Measurements from ENCODE around the gene ARL10. TPM values are rescaled to one million over a fixed set of nuclear protein-coding genes. Genes with fewer than 3 reads are reported as not detected.

Gene ARL10
- total RNA-seq, 3 donors from 2014 or later = 5.6 to 17.7 (median 6.6) TPM

GRCh38 chr5:176384366-176384930, 19.2 kb downstream of the ARL10 start:
- no peak overlapping the region for H3K4me3 ChIP-seq
- no peaks in the 10 kb centered on the region for H3K27me3 ChIP-seq
- no peak for DNase-seq (ENCODE audit: low spot score in 2 of 2)
- intact Hi-C loops (cut with DNase I; ENCODE audit: low total_unique reads) = no loop called here
- H3K36me3 ChIP-seq = peaks cover 8% of the 10 kb centered on the region
- H3K9me3 ChIP-seq = no peaks in the 10 kb centered on the region
- peaks cover 7% of the 10 kb centered on the region in 2 donors for H3K4me1 ChIP-seq
- TF ChIP-seq CTCF (IDR thresholded peaks at IDR 0.05) (no peak), POLR2A (IDR thresholded peaks at IDR 0.05) (no peak), POLR2AphosphoS5 (IDR thresholded peaks at IDR 0.05) (no peak)
- H3K27ac ChIP-seq = no peak overlapping the region

- TF ChIP-seq CTCF (IDR thresholded peaks at IDR 0.05) = no peak
- no peak for TF ChIP-seq POLR2A (IDR thresholded peaks at IDR 0.05)
- TF ChIP-seq POLR2AphosphoS5 (IDR thresholded peaks at IDR 0.05) = no peak
- intact Hi-C loops (cut with DNase I; ENCODE audit: low total_unique reads) = no loop called here
- H3K27me3 ChIP-seq = no peaks in the 10 kb centered on the region
- no peak for DNase-seq (ENCODE audit: low spot score in 2 of 2)
- peaks cover 8% of the 10 kb centered on the region for H3K36me3 ChIP-seq
- H3K27ac ChIP-seq = no peak overlapping the region
- H3K4me3 ChIP-seq = no peak overlapping the region
- H3K9me3 ChIP-seq = no peaks in the 10 kb centered on the region
- H3K4me1 ChIP-seq = peaks cover 7% of the 10 kb centered on the region in 2 donors
Observed at GRCh38 chr5:176384991-176385390, 19.7 kb downstream of the ARL10 start.

- Histone ChIP-seq H3K9me3 (no peaks in the 10 kb centered on the region), H3K36me3 (peaks cover 8% of the 10 kb centered on the region), H3K27ac (no peak overlapping the region), H3K4me1 (peaks cover 7% of the 10 kb centered on the region in 2 donors), H3K27me3 (no peaks in the 10 kb centered on the region), H3K4me3 (no peak overlapping the region)
- intact Hi-C loops (cut with DNase I; ENCODE audit: low total_unique reads) = no loop called here
- no peak for DNase-seq (ENCODE audit: low spot score in 2 of 2)
- TF ChIP-seq POLR2A (IDR thresholded peaks at IDR 0.05) = no peak
- no peak for TF ChIP-seq CTCF (IDR thresholded peaks at IDR 0.05)
- TF ChIP-seq POLR2AphosphoS5 (IDR thresholded peaks at IDR 0.05) = no peak
Observed at GRCh38 chr5:176386491-176386890, 21.2 kb downstream of the ARL10 start.

GRCh38 chr5:176387384-176387925, 22.2 kb downstream of the ARL10 start:
- Histone ChIP-seq H3K4me3 (peak overlapping the region; percentile 77 to 82 (median 79)), H3K27me3 (no peaks in the 10 kb centered on the region), H3K27ac (no peak overlapping the region), H3K36me3 (peaks cover 8% of the 10 kb centered on the region), H3K9me3 (no peaks in the 10 kb centered on the region), H3K4me1 (peaks cover 7% of the 10 kb centered on the region in 2 donors)
- intact Hi-C loops (cut with DNase I; ENCODE audit: low total_unique reads) = no loop called here
- no peak for DNase-seq (ENCODE audit: low spot score in 2 of 2)
- TF ChIP-seq POLR2A (IDR thresholded peaks at IDR 0.05) (no peak), POLR2AphosphoS5 (IDR thresholded peaks at IDR 0.05) (no peak), CTCF (IDR thresholded peaks at IDR 0.05) (no peak)

GRCh38 chr5:176388003-176388443, 22.7 kb downstream of the ARL10 start:
- H3K9me3 ChIP-seq = no peaks in the 10 kb centered on the region
- no peak for DNase-seq (ENCODE audit: low spot score in 2 of 2)
- peak overlapping the region; percentile 92 to 98 for H3K27ac ChIP-seq
- peaks cover 7% of the 10 kb centered on the region in 2 donors for H3K4me1 ChIP-seq
- intact Hi-C loops (cut with DNase I; ENCODE audit: low total_unique reads) = no loop called here
- H3K36me3 ChIP-seq = peaks cover 8% of the 10 kb centered on the region
- TF ChIP-seq POLR2AphosphoS5 (IDR thresholded peaks at IDR 0.05) (no peak), POLR2A (IDR thresholded peaks at IDR 0.05) (no peak), CTCF (IDR thresholded peaks at IDR 0.05) (no peak)
- no peaks in the 10 kb centered on the region for H3K27me3 ChIP-seq
- H3K4me3 ChIP-seq = peak overlapping the region; percentile 77 to 82 (median 79)

Data from breast epithelium (tissue), 4 donors.